ENCODE data around the gene TMEM87B.

DNA sequence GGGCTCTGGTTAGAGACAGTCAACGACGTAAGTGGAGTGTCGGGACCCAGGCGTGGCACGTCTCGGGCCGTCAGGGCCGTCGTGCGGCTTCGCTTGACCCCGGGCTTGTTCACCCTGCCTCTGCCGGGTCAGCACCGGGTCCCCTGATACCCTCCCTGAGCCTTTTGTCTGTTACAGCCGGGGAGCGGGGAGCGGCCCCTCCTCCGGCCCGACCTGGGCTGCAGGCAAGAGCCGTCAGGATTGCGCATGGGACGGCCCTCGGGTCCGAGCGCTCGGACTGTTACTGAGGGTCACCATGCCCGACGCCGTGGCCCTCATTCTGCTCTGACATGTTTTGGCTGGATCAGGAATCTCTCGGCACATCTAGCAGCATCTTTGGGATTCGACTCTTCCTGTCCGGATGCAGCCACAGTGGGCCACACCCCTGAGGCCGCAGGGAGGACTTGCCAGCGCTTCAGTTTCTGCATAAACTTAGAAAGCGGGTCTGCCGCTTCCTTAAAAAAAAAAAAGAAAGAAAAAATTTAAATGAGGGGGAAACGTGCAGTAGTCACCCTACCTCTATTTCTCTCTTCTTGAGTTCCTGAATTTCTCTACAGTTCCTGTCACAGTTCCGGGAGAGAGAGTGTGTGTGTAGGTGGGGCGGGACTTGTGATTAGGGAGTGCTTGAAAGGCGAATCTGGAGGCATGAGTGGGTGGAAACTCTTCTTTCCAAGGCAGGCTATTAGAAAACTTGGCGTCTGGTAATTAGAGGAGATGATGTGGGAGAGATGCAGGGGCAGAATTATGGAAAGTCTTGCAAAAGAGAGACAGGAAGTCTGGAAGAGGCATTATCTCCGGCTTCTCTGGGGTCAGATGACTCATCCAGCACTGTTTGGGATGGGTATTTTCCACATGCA is 909 bp downstream of the TMEM87B start:
- TF ChIP-seq, protein P1, sequence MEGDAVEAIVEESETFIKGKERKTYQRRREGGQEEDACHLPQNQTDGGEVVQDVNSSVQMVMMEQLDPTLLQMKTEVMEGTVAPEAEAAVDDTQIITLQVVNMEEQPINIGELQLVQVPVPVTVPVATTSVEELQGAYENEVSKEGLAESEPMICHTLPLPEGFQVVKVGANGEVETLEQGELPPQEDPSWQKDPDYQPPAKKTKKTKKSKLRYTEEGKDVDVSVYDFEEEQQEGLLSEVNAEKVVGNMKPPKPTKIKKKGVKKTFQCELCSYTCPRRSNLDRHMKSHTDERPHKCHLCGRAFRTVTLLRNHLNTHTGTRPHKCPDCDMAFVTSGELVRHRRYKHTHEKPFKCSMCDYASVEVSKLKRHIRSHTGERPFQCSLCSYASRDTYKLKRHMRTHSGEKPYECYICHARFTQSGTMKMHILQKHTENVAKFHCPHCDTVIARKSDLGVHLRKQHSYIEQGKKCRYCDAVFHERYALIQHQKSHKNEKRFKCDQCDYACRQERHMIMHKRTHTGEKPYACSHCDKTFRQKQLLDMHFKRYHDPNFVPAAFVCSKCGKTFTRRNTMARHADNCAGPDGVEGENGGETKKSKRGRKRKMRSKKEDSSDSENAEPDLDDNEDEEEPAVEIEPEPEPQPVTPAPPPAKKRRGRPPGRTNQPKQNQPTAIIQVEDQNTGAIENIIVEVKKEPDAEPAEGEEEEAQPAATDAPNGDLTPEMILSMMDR (IDR thresholded peaks at IDR 0.05; ENCODE audit: low read length): no peak
- TF ChIP-seq EZH2 (IDR thresholded peaks at IDR 0.05; ENCODE audit: borderline replicate concordance, low read length): no peak
